ENCODE measurements around the gene GGCX. TPM values are rescaled to one million over a fixed set of nuclear protein-coding genes. Genes with fewer than 3 reads are reported as not detected.

Gene GGCX
- total and polyA plus RNA-seq, 9 of the 15 experiments (the other 6 are each of a cell fraction or from before 2014, with no cell fraction given): 14.4 to 47.1 (median 28.1) TPM

DNA sequence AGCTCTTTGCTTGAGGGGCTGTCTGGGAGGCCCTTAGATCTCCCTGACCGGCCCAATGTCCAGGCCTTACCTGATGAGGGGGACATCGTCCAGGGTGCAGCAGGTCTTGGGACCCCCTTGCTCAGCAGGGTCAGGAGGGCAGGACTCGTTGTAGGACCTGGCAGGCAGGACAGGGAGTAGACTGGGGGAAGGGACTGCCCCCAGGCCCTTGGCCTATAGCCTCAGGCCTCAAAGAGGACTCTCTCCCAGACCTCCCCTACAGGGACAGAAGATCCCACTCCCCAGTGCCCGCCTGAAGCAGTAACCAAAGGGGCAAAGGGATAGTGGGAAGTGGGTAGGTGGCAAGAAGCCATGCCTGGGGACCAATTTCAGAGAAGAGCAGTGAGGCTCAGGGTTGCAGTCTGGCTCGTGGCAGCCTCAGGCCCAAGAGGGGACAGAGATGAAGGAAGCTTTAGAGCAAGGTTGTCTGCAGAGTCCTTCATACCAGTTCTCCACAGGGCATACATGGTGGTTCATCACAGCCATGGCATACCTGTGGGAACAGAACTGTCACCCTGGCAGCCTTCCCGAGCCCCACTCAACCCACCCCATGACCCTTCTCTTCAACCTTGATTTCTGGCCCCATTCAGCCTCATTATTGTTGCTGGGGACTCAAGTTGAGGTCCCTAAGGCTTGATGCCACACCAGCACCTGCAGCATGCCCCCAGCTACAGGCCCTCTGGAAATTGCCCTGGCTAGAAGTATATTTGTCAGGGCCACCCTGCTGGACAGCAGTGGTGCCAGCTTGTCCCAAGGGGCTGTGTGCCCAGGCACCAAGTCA lies 39.9 kb upstream of the GGCX start:
- BruUV-seq (replicated peaks): no TSS peak
- WGBS (ENCODE audit: insufficient coverage, low coverage, missing lambda C conversion rate): 68% methylated on average over 6 of the region's 6 CpGs
- peaks cover 42% of the 10 kb centered on the region; the same call in 2 of the 3 replicates for H3K36me3 ChIP-seq (ENCODE audit: control insufficient read depth, insufficient read depth, low read length)
- no peaks in the 10 kb centered on the region for H3K9me3 ChIP-seq (replicated peaks; ENCODE audit: control insufficient read depth, insufficient read depth, low read depth, low read length)
- ChIA-PET POLR2A (interaction anchor here (0.6 to 4.5 kb wide), 8 partner anchors 9 to 835 kb away, joined by 3 to 25 read pairs (median 5); partner anchors contain the start of genes C2orf68, MAT2A and VAMP8), CTCF (ENCODE audit: low intra/inter-chr PET ratio) (interaction anchor here (0.6 kb wide), 1 partner anchor 535 kb away, joined by 3 read pairs; no protein-coding TSS in a partner anchor)
- H3K4me3 ChIP-seq: peak overlapping the region; percentile 79; the same call in 1 of the 2 replicates
- H3K9ac ChIP-seq (ENCODE audit: insufficient read depth in 1 of 2, low read depth in 2 of 2, low read length in 2 of 2): peak overlapping the region in 1 of 2 experiments; percentile 96; a peak in 2 of 4 replicates
- DNase-seq (ENCODE audit: extremely low read depth in 1 of 4, low spot score in 3 of 4) (no peak), FAIRE-seq (no peak), ATAC-seq (no peak)
- H4K20me1 ChIP-seq (replicated peaks; ENCODE audit: control insufficient read depth, insufficient read depth, low read length): no peaks in the 10 kb centered on the region
- peaks cover 15 to 41% of the 10 kb centered on the region in 2 experiments; a peak in 4 of 5 replicates for H3K4me1 ChIP-seq (replicated peaks in 1 of 2; ENCODE audit: control insufficient read depth in 2 of 2, insufficient read depth in 2 of 2, low read length in 2 of 2)
- H3K27me3 ChIP-seq (ENCODE audit: control insufficient read depth in 2 of 2, insufficient read depth in 2 of 2, low read length in 2 of 2): no peaks in the 10 kb centered on the region
- no peaks in the 10 kb centered on the region for H3K9me1 ChIP-seq (ENCODE audit: control insufficient read depth, insufficient read depth, low read length)
- peaks cover 43% of the 10 kb centered on the region for H3K79me2 ChIP-seq (ENCODE audit: control insufficient read depth, insufficient read depth, low read length)
- in situ Hi-C loops (cut with MboI) (no loop called here), intact Hi-C loops (cut with micrococcal nuclease) (loop anchor here (5.0 kb wide), 1 partner anchor 179 kb away; no protein-coding TSS in a partner anchor)
- H3K27ac ChIP-seq (ENCODE audit: extremely low read depth, low read depth, low read length): no peak overlapping the region
- no peak overlapping the region for H2AFZ ChIP-seq (ENCODE audit: low read depth, low read length)
- peak overlapping the region; percentile 100; the same call in 1 of the 2 replicates for H3K4me2 ChIP-seq (ENCODE audit: insufficient read depth, low read length)
- TF ChIP-seq MGA (IDR thresholded peaks at IDR 0.05): no peak
- no peak for TF ChIP-seq PCBP1 (IDR thresholded peaks at IDR 0.05; ENCODE audit: low read depth, low read length, poor library complexity, severe bottlenecking)
- no peak for TF ChIP-seq FOXA1 (IDR thresholded peaks at IDR 0.05; ENCODE audit: borderline replicate concordance)
- TF ChIP-seq MXD1 (CRISPR knock-in tag; IDR thresholded peaks at IDR 0.05; ENCODE audit: borderline replicate concordance, poor library complexity, severe bottlenecking): no peak
- TF ChIP-seq, protein P1, sequence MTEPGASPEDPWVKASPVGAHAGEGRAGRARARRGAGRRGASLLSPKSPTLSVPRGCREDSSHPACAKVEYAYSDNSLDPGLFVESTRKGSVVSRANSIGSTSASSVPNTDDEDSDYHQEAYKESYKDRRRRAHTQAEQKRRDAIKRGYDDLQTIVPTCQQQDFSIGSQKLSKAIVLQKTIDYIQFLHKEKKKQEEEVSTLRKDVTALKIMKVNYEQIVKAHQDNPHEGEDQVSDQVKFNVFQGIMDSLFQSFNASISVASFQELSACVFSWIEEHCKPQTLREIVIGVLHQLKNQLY (CRISPR knock-in tag; conservative IDR thresholded peaks at IDR 0.05): no peak
- no peak for TF ChIP-seq ZNF444 (CRISPR knock-in tag; IDR thresholded peaks at IDR 0.05)
- no peak for TF ChIP-seq ZNF282 (CRISPR knock-in tag; IDR thresholded peaks at IDR 0.05)

Data from K562 (cell line).